ENCODE measurements around the gene FAM163B. TPM values are rescaled to one million over a fixed set of nuclear protein-coding genes. Genes with fewer than 3 reads are reported as not detected.

Gene FAM163B
- total and polyA plus RNA-seq, 7 experiments from 2014 or later: not detected

- DNase-seq (no peak), ATAC-seq (no peak)
- H3K4me3 ChIP-seq (ENCODE audit: low read length): no peak overlapping the region
- H3K27ac ChIP-seq (ENCODE audit: low read depth, low read length): no peak overlapping the region
- ChIA-PET CTCF (no interaction called here), POLR2A (no interaction called here)
- H3K36me3 ChIP-seq (ENCODE audit: control insufficient read depth in 2 of 3, insufficient read depth in 3 of 3, low read length in 3 of 3): no peaks in the 10 kb centered on the region
- peaks cover 0 to 21% (median 6%) of the 10 kb centered on the region in 3 experiments for H3K9me3 ChIP-seq (ENCODE audit: control insufficient read depth in 2 of 3, low read length in 3 of 3)
- Mint-ChIP-seq H3K4me1 (peaks cover 0 to 1% (median 0%) of the 10 kb centered on the region in 7 donors), H3K4me3 (no peak overlapping the region), H3K9me3 (peaks cover 6 to 22% (median 11%) of the 10 kb centered on the region in 11 donors), H3K27ac (no peak overlapping the region), H3K27me3 (peaks cover 0 to 7% (median 0%) of the 10 kb centered on the region in 5 donors), H3K36me3 (peaks cover 3 to 10% (median 8%) of the 10 kb centered on the region in 5 donors)
- no peaks in the 10 kb centered on the region for H3K4me1 ChIP-seq (ENCODE audit: control insufficient read depth in 2 of 2, insufficient read depth in 2 of 2, low read length in 2 of 2)
- intact Hi-C loops (cut with micrococcal nuclease): no loop called here
- H3K27me3 ChIP-seq (ENCODE audit: control insufficient read depth in 2 of 2, insufficient read depth in 2 of 2, low read length in 2 of 2): no peaks in the 10 kb centered on the region
Observed at GRCh38 chr9:133598978-133599377, 10.2 kb downstream of the FAM163B start.

- no peak for ATAC-seq
- no peaks in the 10 kb centered on the region for H3K36me3 ChIP-seq (ENCODE audit: control insufficient read depth in 2 of 3, insufficient read depth in 3 of 3, low read length in 3 of 3)
- peaks cover 0 to 7% (median 0%) of the 10 kb centered on the region in 5 donors for H3K27me3 Mint-ChIP-seq
- H3K9me3 Mint-ChIP-seq: peaks cover 6 to 22% (median 11%) of the 10 kb centered on the region in 11 donors
- H3K27ac ChIP-seq (ENCODE audit: low read depth, low read length): no peak overlapping the region
- peaks cover 0 to 21% (median 6%) of the 10 kb centered on the region in 3 experiments for H3K9me3 ChIP-seq (ENCODE audit: control insufficient read depth in 2 of 3, low read length in 3 of 3)
- CTCF ChIA-PET: interaction anchor here (0.7 kb wide), 1 partner anchor 86 kb away, joined by 3 read pairs; no protein-coding TSS in a partner anchor
- no peaks in the 10 kb centered on the region for H3K4me1 ChIP-seq (ENCODE audit: control insufficient read depth in 2 of 2, insufficient read depth in 2 of 2, low read length in 2 of 2)
- H3K27ac Mint-ChIP-seq: no peak overlapping the region
- no peak for DNase-seq
- H3K4me1 Mint-ChIP-seq: peaks cover 0 to 1% (median 0%) of the 10 kb centered on the region in 7 donors
- POLR2A ChIA-PET: interaction anchor here (0.6 kb wide), 2 partner anchors 195 to 416 kb away, joined by 3 read pairs; no protein-coding TSS in a partner anchor
- intact Hi-C loops (cut with micrococcal nuclease): no loop called here
- peaks cover 3 to 10% (median 8%) of the 10 kb centered on the region in 5 donors for H3K36me3 Mint-ChIP-seq
- H3K4me3 ChIP-seq (ENCODE audit: low read length): no peak overlapping the region
- H3K27me3 ChIP-seq (ENCODE audit: control insufficient read depth in 2 of 2, insufficient read depth in 2 of 2, low read length in 2 of 2): no peaks in the 10 kb centered on the region
- H3K4me3 Mint-ChIP-seq: no peak overlapping the region
Observed at GRCh38 chr9:133597316-133597957, 11.8 kb downstream of the FAM163B start.

GRCh38 chr9:133595910-133596309 is 13.3 kb downstream of the FAM163B start:
- CTCF ChIA-PET: no interaction called here

GRCh38 chr9:133594310-133594709 is 14.9 kb downstream of the FAM163B start:
- ChIA-PET POLR2A (no interaction called here), CTCF (interaction anchor here (1.4 kb wide), 1 partner anchor 131 kb away, joined by 4 read pairs; no protein-coding TSS in a partner anchor)
- H3K4me1 Mint-ChIP-seq: peaks cover 0 to 2% (median 0%) of the 10 kb centered on the region in 7 donors
- H3K9me3 ChIP-seq (ENCODE audit: control insufficient read depth in 2 of 3, low read length in 3 of 3): peaks cover 0 to 21% (median 6%) of the 10 kb centered on the region in 3 experiments
- no peak for DNase-seq
- H3K27me3 ChIP-seq (ENCODE audit: control insufficient read depth in 2 of 2, insufficient read depth in 2 of 2, low read length in 2 of 2): no peaks in the 10 kb centered on the region
- intact Hi-C loops (cut with micrococcal nuclease): no loop called here
- peaks cover 0 to 4% (median 0%) of the 10 kb centered on the region in 5 donors for H3K27me3 Mint-ChIP-seq
- H3K9me3 Mint-ChIP-seq: peaks cover 6 to 22% (median 11%) of the 10 kb centered on the region in 11 donors
- H3K4me3 Mint-ChIP-seq: no peak overlapping the region
- H3K4me1 ChIP-seq (ENCODE audit: control insufficient read depth in 2 of 2, insufficient read depth in 2 of 2, low read length in 2 of 2): no peaks in the 10 kb centered on the region
- H3K36me3 ChIP-seq (ENCODE audit: control insufficient read depth in 2 of 3, insufficient read depth in 3 of 3, low read length in 3 of 3): no peaks in the 10 kb centered on the region
- H3K27ac Mint-ChIP-seq: no peak overlapping the region
- H3K27ac ChIP-seq (ENCODE audit: low read depth, low read length): no peak overlapping the region
- H3K4me3 ChIP-seq (ENCODE audit: low read length): no peak overlapping the region
- no peak for ATAC-seq
- H3K36me3 Mint-ChIP-seq: peaks cover 3 to 10% (median 8%) of the 10 kb centered on the region in 5 donors

More at GRCh38 chr9:133595910-133596309, 13.3 kb downstream of the FAM163B start:
- peaks cover 3 to 10% (median 8%) of the 10 kb centered on the region in 5 donors for H3K36me3 Mint-ChIP-seq
- POLR2A ChIA-PET: no interaction called here
- H3K27ac Mint-ChIP-seq: no peak overlapping the region
- Histone ChIP-seq H3K9me3 (ENCODE audit: control insufficient read depth in 2 of 3, low read length in 3 of 3) (peaks cover 0 to 21% (median 6%) of the 10 kb centered on the region in 3 experiments), H3K4me3 (ENCODE audit: low read length) (no peak overlapping the region), H3K27ac (ENCODE audit: low read depth, low read length) (no peak overlapping the region), H3K4me1 (ENCODE audit: control insufficient read depth in 2 of 2, insufficient read depth in 2 of 2, low read length in 2 of 2) (no peaks in the 10 kb centered on the region), H3K36me3 (ENCODE audit: control insufficient read depth in 2 of 3, insufficient read depth in 3 of 3, low read length in 3 of 3) (no peaks in the 10 kb centered on the region), H3K27me3 (ENCODE audit: control insufficient read depth in 2 of 2, insufficient read depth in 2 of 2, low read length in 2 of 2) (no peaks in the 10 kb centered on the region)
- intact Hi-C loops (cut with micrococcal nuclease): no loop called here
- H3K4me1 Mint-ChIP-seq: no peaks in the 10 kb centered on the region
- peaks cover 0 to 4% (median 0%) of the 10 kb centered on the region in 5 donors for H3K27me3 Mint-ChIP-seq
- ATAC-seq: no peak
- H3K9me3 Mint-ChIP-seq: peaks cover 6 to 22% (median 11%) of the 10 kb centered on the region in 11 donors
- H3K4me3 Mint-ChIP-seq: peak overlapping the region in 1 of 10 donors; percentile 38
- DNase-seq: no peak

GRCh38 chr9:133593587-133594253 is 15.5 kb downstream of the FAM163B start:
- H3K27ac Mint-ChIP-seq: no peak overlapping the region
- Histone ChIP-seq H3K27ac (ENCODE audit: low read depth, low read length) (no peak overlapping the region), H3K9me3 (ENCODE audit: control insufficient read depth in 2 of 3, low read length in 3 of 3) (peaks cover 0 to 21% (median 6%) of the 10 kb centered on the region in 3 experiments), H3K4me3 (ENCODE audit: low read length) (no peak overlapping the region), H3K4me1 (ENCODE audit: control insufficient read depth in 2 of 2, insufficient read depth in 2 of 2, low read length in 2 of 2) (no peaks in the 10 kb centered on the region), H3K27me3 (ENCODE audit: control insufficient read depth in 2 of 2, insufficient read depth in 2 of 2, low read length in 2 of 2) (no peaks in the 10 kb centered on the region), H3K36me3 (ENCODE audit: control insufficient read depth in 2 of 3, insufficient read depth in 3 of 3, low read length in 3 of 3) (no peaks in the 10 kb centered on the region)
- ATAC-seq (no peak), DNase-seq (no peak)
- intact Hi-C loops (cut with micrococcal nuclease): loop anchor here in 1 of 2 donors (2.0 kb wide), 1 partner anchor 133 kb away; no protein-coding TSS in a partner anchor
- H3K27me3 Mint-ChIP-seq: peaks cover 0 to 4% (median 0%) of the 10 kb centered on the region in 5 donors
- H3K4me3 Mint-ChIP-seq: no peak overlapping the region
- POLR2A ChIA-PET: no interaction called here
- H3K36me3 Mint-ChIP-seq: peaks cover 3 to 10% (median 8%) of the 10 kb centered on the region in 5 donors
- H3K9me3 Mint-ChIP-seq: peaks cover 6 to 22% (median 11%) of the 10 kb centered on the region in 11 donors
- CTCF ChIA-PET: interaction anchor here (1.4 kb wide), 1 partner anchor 131 kb away, joined by 4 read pairs; no protein-coding TSS in a partner anchor
- H3K4me1 Mint-ChIP-seq: peaks cover 0 to 2% (median 0%) of the 10 kb centered on the region in 7 donors

- Mint-ChIP-seq H3K4me3 (no peak overlapping the region), H3K9me3 (peaks cover 6 to 18% (median 11%) of the 10 kb centered on the region in 11 donors), H3K4me1 (peaks cover 0 to 2% (median 0%) of the 10 kb centered on the region in 7 donors), H3K36me3 (peaks cover 3 to 10% (median 9%) of the 10 kb centered on the region in 5 donors), H3K27me3 (peaks cover 0 to 4% (median 0%) of the 10 kb centered on the region in 5 donors), H3K27ac (no peak overlapping the region)
- ChIA-PET POLR2A (no interaction called here), CTCF (interaction anchor here (1.1 kb wide), 1 partner anchor 149 kb away, joined by 3 read pairs; no protein-coding TSS in a partner anchor)
- H3K4me1 ChIP-seq (ENCODE audit: control insufficient read depth in 2 of 2, insufficient read depth in 2 of 2, low read length in 2 of 2): no peaks in the 10 kb centered on the region
- no peaks in the 10 kb centered on the region for H3K27me3 ChIP-seq (ENCODE audit: control insufficient read depth in 2 of 2, insufficient read depth in 2 of 2, low read length in 2 of 2)
- H3K27ac ChIP-seq (ENCODE audit: low read depth, low read length): no peak overlapping the region
- H3K4me3 ChIP-seq (ENCODE audit: low read length): no peak overlapping the region
- H3K9me3 ChIP-seq (ENCODE audit: control insufficient read depth in 2 of 3, low read length in 3 of 3): peaks cover 0 to 17% (median 6%) of the 10 kb centered on the region in 3 experiments
- H3K36me3 ChIP-seq (ENCODE audit: control insufficient read depth in 2 of 3, insufficient read depth in 3 of 3, low read length in 3 of 3): no peaks in the 10 kb centered on the region
- DNase-seq (no peak), ATAC-seq (no peak)
- intact Hi-C loops (cut with micrococcal nuclease): loop anchor here in 1 of 2 donors (2.0 kb wide), 1 partner anchor 134 kb away; no protein-coding TSS in a partner anchor
Observed at GRCh38 chr9:133592731-133593409, 16.3 kb downstream of the FAM163B start.
